ENCODE measurements around the gene THPO. TPM values are rescaled to one million over a fixed set of nuclear protein-coding genes. Genes with fewer than 3 reads are reported as not detected.

THPO gene
- total RNA-seq, 1 donor from 2014 or later = 0.28 TPM

- Mint-ChIP-seq H3K27me3 (ENCODE audit: unreplicated experiment) (peaks cover 29% of the 10 kb centered on the region), H3K4me1 (ENCODE audit: unreplicated experiment) (peaks cover 51% of the 10 kb centered on the region), H3K36me3 (ENCODE audit: low read depth, unreplicated experiment) (peaks cover 33% of the 10 kb centered on the region), H3K9me3 (ENCODE audit: unreplicated experiment) (no peaks in the 10 kb centered on the region), H3K27ac (ENCODE audit: unreplicated experiment) (peak overlapping the region; percentile 64), H3K4me3 (ENCODE audit: unreplicated experiment) (peak overlapping the region; percentile 42)
- DNase-seq (ENCODE audit: low spot score) = no peak
- TF ChIP-seq, protein P1, sequence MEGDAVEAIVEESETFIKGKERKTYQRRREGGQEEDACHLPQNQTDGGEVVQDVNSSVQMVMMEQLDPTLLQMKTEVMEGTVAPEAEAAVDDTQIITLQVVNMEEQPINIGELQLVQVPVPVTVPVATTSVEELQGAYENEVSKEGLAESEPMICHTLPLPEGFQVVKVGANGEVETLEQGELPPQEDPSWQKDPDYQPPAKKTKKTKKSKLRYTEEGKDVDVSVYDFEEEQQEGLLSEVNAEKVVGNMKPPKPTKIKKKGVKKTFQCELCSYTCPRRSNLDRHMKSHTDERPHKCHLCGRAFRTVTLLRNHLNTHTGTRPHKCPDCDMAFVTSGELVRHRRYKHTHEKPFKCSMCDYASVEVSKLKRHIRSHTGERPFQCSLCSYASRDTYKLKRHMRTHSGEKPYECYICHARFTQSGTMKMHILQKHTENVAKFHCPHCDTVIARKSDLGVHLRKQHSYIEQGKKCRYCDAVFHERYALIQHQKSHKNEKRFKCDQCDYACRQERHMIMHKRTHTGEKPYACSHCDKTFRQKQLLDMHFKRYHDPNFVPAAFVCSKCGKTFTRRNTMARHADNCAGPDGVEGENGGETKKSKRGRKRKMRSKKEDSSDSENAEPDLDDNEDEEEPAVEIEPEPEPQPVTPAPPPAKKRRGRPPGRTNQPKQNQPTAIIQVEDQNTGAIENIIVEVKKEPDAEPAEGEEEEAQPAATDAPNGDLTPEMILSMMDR (IDR thresholded peaks at IDR 0.05; ENCODE audit: unreplicated experiment) = no peak
Observed at GRCh38 chr3:184339001-184339400, 39.0 kb downstream of the THPO start.

GRCh38 chr3:184338511-184338945 is 39.5 kb downstream of the THPO start:
- peaks cover 56% of the 10 kb centered on the region for H3K4me1 Mint-ChIP-seq (ENCODE audit: unreplicated experiment)
- peak; percentile 82 for DNase-seq (ENCODE audit: low spot score)
- peak overlapping the region; percentile 90 for H3K27ac Mint-ChIP-seq (ENCODE audit: unreplicated experiment)
- peak overlapping the region; percentile 94 for H3K4me3 Mint-ChIP-seq (ENCODE audit: unreplicated experiment)
- peaks cover 34% of the 10 kb centered on the region for H3K27me3 Mint-ChIP-seq (ENCODE audit: unreplicated experiment)
- no peaks in the 10 kb centered on the region for H3K9me3 Mint-ChIP-seq (ENCODE audit: unreplicated experiment)
- peaks cover 38% of the 10 kb centered on the region for H3K36me3 Mint-ChIP-seq (ENCODE audit: low read depth, unreplicated experiment)
- TF ChIP-seq, protein P1 (IDR thresholded peaks at IDR 0.05; ENCODE audit: unreplicated experiment) = peak; percentile 29

DNA sequence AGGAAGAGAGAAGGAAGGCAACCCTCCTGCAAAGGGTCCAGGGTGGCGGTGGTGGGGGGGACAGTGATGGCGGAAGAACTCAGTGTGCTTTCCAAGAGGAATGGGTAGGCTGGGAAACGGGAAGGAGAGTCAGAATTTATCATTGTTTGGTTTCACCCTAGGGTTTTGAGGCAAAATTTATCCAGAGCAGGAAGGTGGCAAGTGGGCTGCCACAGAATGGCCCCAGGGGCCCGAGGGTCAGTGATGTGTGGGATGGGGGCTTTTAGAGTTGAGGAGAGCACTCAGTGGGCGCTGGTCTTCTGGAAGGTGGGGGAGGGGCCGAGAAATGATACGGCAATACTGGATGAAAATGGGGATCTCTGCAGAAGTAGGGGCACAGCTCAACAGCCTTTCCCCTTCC is 40.0 kb downstream of the THPO start:
- Mint-ChIP-seq H3K9me3 (ENCODE audit: unreplicated experiment) (no peaks in the 10 kb centered on the region), H3K4me1 (ENCODE audit: unreplicated experiment) (peaks cover 61% of the 10 kb centered on the region), H3K4me3 (ENCODE audit: unreplicated experiment) (peak overlapping the region; percentile 94), H3K36me3 (ENCODE audit: low read depth, unreplicated experiment) (peaks cover 40% of the 10 kb centered on the region), H3K27me3 (ENCODE audit: unreplicated experiment) (peaks cover 37% of the 10 kb centered on the region), H3K27ac (ENCODE audit: unreplicated experiment) (peak overlapping the region; percentile 90)
- TF ChIP-seq, protein P1 (IDR thresholded peaks at IDR 0.05; ENCODE audit: unreplicated experiment) = no peak
- DNase-seq (ENCODE audit: low spot score) = no peak

DNA sequence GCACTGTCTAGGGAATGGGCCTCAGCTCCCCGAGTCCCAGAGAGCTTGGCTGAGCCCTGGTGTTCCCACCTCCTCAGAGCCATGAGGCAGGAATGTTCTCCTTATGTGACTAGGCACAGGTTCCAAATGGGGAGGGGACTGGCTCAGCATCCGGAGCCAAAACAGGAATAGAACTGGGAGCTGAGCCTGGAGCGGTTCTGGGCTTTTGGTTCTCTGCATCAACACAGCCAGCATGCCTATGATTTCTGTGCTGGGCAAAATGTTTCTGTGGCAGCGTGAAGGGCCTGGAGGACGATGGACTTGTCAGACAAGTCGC is 40.6 kb downstream of the THPO start, which contains the start of gene FAM131A:
TSS of gene FAM131A (plus strand) at position 202 of the 316 bp plus-strand sequence. CDS start at position 233, 31 bp downstream.
- peak within 1 kb of the TSS; percentile 94 for H3K4me3 Mint-ChIP-seq (ENCODE audit: unreplicated experiment)
- DNase-seq (ENCODE audit: low spot score) = no peak
- H3K36me3 Mint-ChIP-seq (ENCODE audit: low read depth, unreplicated experiment) = peaks cover 41% of the 10 kb centered on the region
- H3K4me1 Mint-ChIP-seq (ENCODE audit: unreplicated experiment) = peaks cover 65% of the 10 kb centered on the region
- peaks cover 38% of the 10 kb centered on the region for H3K27me3 Mint-ChIP-seq (ENCODE audit: unreplicated experiment)
- peak within 1 kb of the TSS; percentile 94 for H3K27ac Mint-ChIP-seq (ENCODE audit: unreplicated experiment)
- H3K9me3 Mint-ChIP-seq (ENCODE audit: unreplicated experiment) = no peaks in the 10 kb centered on the region
- TF ChIP-seq, protein P1 (IDR thresholded peaks at IDR 0.05; ENCODE audit: unreplicated experiment) = no peak

DNA sequence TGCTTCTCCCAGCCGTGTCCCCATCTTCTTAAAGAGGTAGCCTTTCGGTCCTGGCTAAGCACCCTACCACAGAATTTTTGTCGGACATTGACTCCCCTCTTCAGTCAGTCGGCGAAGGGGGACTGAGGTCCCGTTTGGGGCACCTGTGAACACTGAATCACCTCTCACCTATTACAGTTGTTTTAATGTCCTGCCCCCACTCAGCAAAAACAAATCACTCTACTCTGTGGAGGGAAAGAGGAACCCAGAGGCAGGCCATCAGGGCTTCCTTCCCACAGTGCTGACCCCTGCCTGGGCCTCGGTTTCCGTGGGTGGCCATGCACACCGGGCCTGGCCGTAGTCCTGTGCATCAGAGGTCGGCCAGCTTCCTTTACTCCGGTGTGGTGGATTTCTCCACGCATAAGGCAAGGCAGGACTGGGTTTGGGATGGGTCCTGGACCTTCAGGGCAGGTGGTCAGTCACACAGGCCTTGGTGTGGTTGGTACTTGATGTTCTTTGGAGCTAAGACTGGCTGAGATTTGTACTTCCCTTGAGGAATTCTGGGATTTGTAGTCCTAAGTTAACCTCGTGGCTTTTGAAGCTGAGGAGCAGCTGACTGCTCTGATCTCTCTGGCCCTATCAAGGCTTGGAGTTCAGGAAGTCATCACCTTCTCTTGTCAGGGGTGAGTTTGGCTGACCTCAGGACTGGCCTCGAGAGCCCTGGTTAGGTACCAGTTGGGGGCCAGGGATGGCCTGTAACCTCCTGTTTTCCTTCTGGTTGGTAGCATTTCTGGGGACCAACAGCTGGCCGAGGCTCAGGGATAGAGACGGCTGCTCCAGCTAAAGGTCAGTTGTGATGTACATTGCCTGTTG is 41.2 kb downstream of the THPO start:
- Mint-ChIP-seq H3K4me1 (ENCODE audit: unreplicated experiment) (peaks cover 71% of the 10 kb centered on the region), H3K27me3 (ENCODE audit: unreplicated experiment) (peaks cover 42% of the 10 kb centered on the region), H3K36me3 (ENCODE audit: low read depth, unreplicated experiment) (peaks cover 44% of the 10 kb centered on the region), H3K9me3 (ENCODE audit: unreplicated experiment) (no peaks in the 10 kb centered on the region), H3K4me3 (ENCODE audit: unreplicated experiment) (peak overlapping the region; percentile 94), H3K27ac (ENCODE audit: unreplicated experiment) (peak overlapping the region; percentile 94)
- TF ChIP-seq, protein P1 (IDR thresholded peaks at IDR 0.05; ENCODE audit: unreplicated experiment) = no peak
- DNase-seq (ENCODE audit: low spot score) = no peak
